Ureter (tissue), 1 donor: ENCODE results near the gene DIP2C. TPM values are rescaled to one million over a fixed set of nuclear protein-coding genes. Genes with fewer than 3 reads are reported as not detected.
"Not testable (repeated sequence)": the region's sequence is repeated elsewhere in the genome, so short reads cannot be mapped to it uniquely, and the experiment has no call there.

Source experiments
- DNase-seq: peaks from one replicate; pipeline ENCODE4 v3.0.0-alpha.2; 2020; ENCODE audit warnings: low spot score
- total RNA-seq: library from RNA; stranded (reverse); gene quantifications from one replicate; pipeline ENCODE4 v1.2.4, GENCODE V29; 2023
- donor health status: DM: yes; HTN: yes; CAD: no.

The DIP2C gene
- total RNA-seq, 1 donor from 2014 or later = 26.8 TPM

DNA sequence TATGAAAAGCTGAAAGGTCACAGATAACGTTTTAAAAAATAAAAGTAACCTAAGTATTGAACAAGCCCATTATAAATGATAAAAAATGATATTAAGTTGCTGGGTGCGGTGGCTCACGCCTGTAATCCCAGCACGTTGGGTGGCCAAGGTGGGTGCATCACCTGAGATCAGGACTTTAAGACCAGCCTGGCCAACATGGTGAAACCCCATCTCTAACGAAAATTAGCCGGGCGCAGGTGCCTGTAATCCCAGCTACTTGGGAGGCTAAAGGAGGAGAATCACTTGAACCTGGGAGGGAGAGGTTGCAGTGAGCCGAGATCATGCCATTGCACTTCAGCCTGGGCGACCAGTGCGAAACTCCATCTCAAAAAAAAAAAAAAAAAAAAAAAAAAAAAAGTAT lies 93.3 kb downstream of the DIP2C start:
- not testable (repeated sequence) for DNase-seq

DNA sequence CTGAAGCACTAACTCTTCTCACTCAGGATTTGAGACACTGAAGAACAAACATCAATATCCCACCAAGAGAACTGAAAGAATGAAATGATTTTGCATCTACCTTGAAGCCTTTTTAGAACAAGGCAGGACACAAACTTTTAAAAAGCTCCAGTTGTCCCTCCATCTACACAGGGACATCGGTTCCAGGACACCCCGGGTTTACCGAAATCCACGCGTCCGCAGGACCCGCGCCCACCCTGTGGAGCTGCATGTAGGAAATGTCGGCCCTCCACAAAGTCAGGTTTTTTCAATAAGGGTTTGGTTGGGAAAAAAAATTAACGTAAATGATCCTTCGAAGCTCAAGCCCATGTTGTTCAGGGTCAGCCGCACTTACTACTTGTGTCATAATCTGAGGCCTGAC lies 94.0 kb downstream of the DIP2C start:
- no peak for DNase-seq

DNA sequence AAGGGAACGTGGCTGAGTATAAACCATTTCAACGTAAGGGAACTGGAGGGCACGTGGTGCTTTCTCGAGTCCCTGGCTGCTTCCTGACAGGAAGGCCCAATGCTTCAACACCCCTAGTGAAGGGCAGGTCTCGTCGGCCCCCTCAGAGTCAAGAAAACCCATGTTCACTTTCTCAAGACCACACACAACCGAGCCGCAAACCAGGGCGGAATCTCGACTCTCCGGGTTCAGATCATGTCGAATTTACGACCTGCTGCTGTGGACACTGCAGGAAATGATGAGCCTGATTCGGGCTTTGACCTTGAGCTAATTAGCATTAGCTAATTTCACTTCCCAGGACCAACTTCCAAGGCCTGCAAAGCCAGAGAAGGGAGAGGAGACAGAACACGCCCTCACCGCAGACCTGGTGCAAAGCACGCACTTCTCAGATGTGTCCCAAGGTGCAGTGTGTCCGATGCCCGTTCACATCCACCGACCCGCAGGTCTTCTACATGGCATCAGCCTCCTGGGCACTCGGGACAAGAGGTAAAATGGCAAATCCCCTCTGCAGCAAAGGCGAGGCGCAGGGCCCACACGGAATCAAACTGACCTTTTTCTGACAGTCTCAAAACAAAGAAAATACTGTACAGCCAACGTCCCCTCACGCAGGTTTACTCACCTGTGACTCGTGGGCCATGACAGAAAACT lies 94.7 kb downstream of the DIP2C start:
- no peak for DNase-seq

GRCh38 chr10:593901-594457 lies 95.5 kb downstream of the DIP2C start:
- no peak for DNase-seq

DNA sequence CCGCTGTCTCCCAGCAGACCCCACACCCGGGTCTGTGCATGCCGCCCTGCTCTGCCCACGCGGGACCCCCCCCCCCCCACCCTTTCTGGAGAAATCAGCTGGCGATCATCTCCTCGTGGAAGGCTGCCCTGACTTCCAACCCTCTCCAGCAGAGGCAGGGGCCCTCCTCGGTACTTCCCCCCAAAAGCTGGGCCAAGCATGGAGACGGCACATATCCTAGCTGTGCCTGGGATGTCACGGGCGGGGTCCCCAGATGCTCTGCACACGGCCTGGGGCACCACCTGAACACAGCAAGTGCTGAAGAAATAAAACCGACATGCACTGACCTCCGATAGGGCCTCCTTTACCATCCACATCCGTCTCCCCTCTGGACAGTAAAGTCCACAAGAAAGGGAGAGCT lies 96.0 kb downstream of the DIP2C start:
- DNase-seq = no peak

GRCh38 chr10:593016-593415 lies 96.5 kb downstream of the DIP2C start:
- DNase-seq = no peak

- no peak for DNase-seq
Measured at GRCh38 chr10:591646-592045, 97.8 kb downstream of the DIP2C start.

DNA sequence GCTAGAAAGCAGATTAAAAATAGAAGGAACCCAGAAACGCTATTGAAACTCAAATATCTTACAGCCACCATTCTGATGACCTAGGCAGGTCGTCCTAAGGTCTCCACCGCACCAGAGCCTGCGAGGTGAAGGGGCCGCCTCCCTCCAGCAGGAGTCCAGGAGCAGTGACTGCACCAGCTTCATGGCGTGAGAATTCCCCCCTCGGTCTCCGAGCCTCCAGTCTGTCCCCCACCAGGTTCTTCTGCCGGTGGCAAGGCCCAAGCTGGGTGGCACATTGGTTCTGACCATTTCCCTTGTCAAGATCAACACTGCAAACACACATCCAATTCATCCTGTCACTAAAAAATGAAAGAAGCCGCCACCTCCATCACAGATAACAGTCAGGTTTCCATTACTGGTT lies 98.7 kb downstream of the DIP2C start:
- no peak for DNase-seq

GRCh38 chr10:589961-590680 lies 99.3 kb downstream of the DIP2C start:
- no peak for DNase-seq

DNA sequence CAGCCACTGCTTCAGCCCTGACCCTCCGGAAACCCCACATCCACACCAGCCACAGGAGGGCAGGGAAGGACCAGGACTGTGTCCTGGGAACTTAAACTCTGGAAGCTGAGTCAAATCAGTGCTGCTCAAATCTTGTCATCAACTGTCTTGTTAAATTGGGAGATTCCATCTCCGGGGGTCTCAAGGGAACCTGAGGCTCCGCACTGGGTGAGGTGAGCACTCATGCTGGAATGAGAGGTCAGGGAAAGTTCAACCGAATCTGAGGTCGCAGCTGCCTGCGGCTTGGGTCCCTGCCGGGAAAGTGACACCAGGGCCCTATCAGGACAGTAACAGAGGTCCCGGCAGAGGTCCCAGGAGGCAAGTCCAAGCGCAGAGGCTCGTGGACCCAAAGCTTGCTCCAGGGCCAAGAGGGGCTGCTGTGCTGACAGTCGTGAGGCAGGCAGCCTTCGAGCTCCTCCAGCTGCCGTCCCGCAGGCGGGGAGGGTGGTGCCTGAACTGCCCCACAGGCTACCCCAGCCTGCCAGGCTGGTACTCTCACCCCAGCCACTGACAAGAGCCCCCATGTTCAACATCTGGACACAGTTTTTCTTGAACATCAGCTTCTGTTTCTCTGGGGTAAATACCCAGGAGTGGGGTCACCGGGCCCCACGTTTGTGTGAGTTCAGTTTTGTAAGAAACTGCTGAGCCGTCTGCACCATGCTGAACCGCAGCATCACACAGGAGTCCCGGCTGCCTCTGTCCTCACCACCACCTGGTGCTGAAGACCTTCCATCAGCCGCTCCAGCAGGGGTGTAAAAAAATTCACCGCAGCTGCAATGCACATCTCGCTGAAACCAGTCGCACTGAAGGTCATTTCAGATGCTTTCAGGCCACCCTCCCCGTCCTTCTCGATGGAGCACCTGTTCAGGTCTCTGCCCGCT lies 101.0 kb downstream of the DIP2C start:
- no peak for DNase-seq

- no peak for DNase-seq
Measured at GRCh38 chr10:586716-587115, 102.8 kb downstream of the DIP2C start.

GRCh38 chr10:586151-586550 lies 103.3 kb downstream of the DIP2C start:
- DNase-seq = no peak

DNA sequence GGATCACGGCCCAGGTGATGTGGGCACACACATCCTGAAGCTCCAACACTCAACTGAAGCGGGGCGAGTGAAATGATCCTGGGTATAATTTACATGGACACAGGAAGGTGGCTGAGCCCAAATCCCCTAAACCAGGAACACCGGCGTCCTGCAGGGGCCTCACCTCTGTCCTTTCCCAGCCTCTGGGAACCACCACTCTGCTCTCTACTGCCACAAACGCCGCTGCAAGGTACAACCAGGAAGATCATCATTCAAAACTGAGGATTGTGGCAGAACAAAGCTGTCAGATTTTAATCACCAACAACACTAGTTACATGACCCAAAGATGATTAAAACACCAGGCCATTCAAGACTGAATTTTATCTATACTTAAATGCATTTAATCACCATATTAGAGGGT lies 104.0 kb downstream of the DIP2C start:
- no peak for DNase-seq

DNA sequence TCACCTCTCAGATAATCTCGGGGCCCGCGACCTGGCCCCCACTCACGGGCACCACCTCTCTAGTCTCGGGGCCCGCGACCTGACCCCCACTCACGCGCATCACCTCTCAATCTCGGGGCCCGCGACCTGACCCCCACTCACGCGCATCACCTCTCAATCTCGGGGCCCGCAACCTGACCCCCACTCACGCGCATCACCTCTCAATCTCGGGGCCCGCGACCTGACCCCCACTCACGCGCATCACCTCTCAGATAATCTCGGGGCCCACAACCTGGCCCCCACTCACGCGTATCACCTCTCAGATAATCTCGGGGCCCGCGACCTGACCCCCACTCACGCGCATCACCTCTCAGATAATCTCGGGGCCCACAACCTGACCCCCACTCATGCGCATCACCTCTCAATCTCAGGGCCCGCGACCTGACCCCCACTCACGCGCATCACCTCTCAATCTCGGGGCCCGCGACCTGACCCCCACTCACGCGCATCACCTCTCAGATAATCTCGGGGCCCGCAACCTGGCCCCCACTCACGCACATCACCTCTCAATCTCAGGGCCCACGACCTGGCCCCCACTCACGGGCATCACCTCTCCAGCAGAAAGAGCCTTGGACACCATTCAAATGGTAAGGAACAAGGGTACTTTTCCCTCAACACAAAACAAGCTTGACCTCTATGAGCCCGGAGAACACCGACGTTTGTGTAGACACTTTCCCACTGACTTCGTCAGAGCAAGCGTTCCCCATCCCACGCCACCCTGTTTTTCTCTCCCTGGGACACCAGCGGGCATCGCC lies 104.8 kb downstream of the DIP2C start:
- not testable (repeated sequence) for DNase-seq

DNA sequence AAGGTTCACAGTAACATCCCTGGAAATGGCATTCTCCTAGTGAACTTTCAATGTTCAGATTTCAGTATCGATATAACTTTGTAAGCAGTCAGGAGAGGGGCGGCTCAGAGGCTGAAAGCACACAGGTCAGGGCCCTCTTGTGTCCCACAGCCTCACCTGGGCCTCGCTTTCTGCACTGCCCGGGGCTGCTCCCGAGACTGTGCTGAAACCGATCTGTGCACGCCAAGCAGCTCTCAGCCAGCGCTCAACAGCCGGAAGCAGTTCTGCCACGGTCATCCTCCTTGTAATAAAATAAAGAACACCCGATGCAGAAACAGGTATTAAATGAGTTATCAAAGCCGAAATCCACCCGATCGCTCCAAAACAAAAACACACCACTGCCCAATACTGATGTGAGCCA lies 106.0 kb downstream of the DIP2C start:
- DNase-seq = no peak

DNA sequence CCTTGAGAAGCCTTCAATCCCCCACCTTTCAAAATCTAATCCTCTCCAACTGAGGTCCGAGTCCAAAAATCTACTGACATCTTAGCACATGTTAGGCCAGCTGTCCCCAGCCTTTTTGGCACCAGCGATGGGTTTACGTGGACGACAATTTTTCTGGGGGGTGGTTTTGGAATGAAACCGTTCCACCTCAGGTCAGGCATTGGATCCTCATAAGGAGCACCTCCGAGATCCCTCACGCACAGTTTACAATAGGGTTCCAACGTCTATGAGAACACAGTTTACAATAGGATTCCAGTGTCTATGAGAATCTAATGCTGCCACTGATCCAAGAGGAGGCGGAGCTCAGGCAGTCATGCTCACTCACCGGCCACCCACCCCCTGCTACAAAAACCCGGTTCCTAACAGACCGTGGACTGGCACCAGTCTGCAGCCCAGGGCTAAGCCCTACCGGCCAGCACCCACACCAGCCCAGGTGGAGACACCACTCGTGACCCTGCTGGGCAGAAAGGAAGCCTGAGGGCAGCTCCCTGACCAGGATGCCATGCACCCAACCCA lies 107.6 kb downstream of the DIP2C start:
- DNase-seq = no peak

DNA sequence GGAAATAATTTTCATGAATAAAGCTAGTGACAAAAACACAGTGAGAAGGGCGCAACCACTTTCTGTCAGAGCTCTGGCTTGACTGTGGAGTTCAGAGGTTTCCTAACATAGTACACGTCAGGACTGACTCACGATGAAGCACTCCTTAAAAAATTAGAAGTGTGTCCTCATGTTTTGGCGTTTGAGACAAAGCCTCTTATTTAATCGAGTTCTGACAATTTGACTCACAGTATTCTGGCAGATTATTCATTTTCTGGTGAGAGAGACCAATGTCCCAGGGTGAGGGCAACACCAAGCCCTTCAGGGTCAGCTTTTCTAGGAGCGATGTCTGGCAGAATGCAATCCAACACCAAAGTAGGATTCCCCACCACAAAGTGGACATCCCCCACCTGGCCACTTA lies 108.7 kb downstream of the DIP2C start:
- no peak for DNase-seq

- no peak for DNase-seq
Measured at GRCh38 chr10:576130-576465, 113.4 kb downstream of the DIP2C start.

DNA sequence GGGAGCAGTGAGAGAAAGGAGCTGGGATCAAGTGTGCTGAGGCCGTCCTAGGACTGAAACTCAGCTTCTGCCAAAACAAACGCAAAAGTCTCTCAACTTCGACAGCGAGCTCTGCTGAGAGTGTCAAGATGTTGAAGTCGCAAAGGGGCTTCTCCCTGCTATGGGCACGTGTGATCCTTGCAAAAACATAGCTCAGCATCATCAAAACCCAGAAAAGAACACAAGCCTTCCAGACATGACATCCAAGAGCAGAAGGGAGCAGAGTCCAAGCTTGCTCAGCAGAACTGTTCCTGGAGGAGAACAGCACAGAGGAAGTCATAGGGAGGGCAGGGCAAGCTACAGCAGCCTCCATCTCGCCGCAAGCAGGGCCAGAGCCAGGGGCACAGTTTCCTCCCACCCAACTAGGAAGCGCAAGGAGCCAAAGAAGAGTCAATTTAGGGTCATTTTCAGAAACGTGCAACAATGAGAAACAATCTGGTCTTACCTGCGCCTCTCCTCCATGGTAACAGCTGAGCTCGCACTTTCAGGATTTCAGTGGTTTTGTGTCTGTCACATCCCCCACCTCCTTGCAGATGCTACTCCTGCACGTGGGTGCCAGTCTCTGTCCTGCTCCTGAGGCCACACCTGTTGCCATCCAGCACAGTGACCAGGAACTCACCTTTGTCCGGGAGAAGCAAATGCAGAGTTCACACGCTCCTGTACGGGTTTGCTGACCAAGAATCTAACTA lies 113.9 kb downstream of the DIP2C start:
- no peak for DNase-seq

GRCh38 chr10:572696-573095 lies 116.8 kb downstream of the DIP2C start:
- no peak for DNase-seq
